Measurements from ENCODE around the gene ANKRD44.

The ANKRD44 gene

GRCh38 chr2:196944570-196944969 is 366.0 kb downstream of the ANKRD44 start:
- Histone ChIP-seq H3K4me3 (ENCODE audit: severe bottlenecking) (no peak overlapping the region), H3K4me1 (ENCODE audit: insufficient read depth, poor library complexity, severe bottlenecking) (no peaks in the 10 kb centered on the region), H3K27me3 (ENCODE audit: insufficient read depth, poor library complexity, severe bottlenecking) (no peaks in the 10 kb centered on the region), H3K9me3 (ENCODE audit: severe bottlenecking) (peaks cover 3% of the 10 kb centered on the region), H3K36me3 (ENCODE audit: low read depth) (no peaks in the 10 kb centered on the region), H3K27ac (ENCODE audit: poor library complexity, severe bottlenecking) (no peak overlapping the region)
- peak; percentile 38; the same call in 1 of the 3 replicates for ATAC-seq (ENCODE audit: low read depth)
- DNase-seq (ENCODE audit: low spot score) = no peak
- TF ChIP-seq CTCF (IDR thresholded peaks at IDR 0.05; ENCODE audit: poor library complexity, severe bottlenecking) = no peak

DNA sequence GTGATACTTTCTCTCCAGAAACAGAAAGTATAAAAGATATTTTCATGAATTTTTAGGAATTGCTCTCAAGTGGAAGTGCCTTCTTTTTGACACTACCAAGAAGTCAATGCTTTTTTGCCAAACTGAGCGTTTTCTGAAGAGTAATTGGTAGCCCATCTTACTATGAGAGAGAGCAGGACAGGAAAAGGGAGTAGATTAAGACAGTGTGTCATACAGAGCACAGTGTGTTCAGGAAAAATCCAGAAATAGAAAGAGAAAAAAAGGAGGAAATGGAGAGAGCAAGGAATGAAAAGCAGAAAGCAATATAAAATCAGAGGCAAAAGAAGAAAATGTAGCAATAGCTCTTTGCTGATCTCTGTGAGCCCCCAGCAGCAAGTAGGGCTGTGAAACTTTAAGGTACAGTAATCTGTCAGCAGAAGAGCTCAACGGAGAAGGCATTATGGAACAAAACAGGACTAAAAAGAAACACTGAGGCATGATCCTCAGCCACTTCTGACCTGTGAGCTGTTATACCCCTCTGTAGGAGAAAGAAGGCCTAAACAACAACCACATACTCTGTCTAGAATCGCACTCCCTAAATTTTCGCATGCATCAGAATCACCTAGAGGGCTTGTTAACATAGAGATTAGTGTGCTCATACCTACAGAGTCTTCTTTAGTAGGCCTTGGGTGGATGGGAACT is 369.0 kb downstream of the ANKRD44 start:
- Histone ChIP-seq H3K9me3 (ENCODE audit: severe bottlenecking) (peaks cover 3% of the 10 kb centered on the region), H3K4me1 (ENCODE audit: insufficient read depth, poor library complexity, severe bottlenecking) (no peaks in the 10 kb centered on the region), H3K4me3 (ENCODE audit: severe bottlenecking) (no peak overlapping the region), H3K27me3 (ENCODE audit: insufficient read depth, poor library complexity, severe bottlenecking) (no peaks in the 10 kb centered on the region), H3K27ac (ENCODE audit: poor library complexity, severe bottlenecking) (no peak overlapping the region), H3K36me3 (ENCODE audit: low read depth) (no peaks in the 10 kb centered on the region)
- ATAC-seq (ENCODE audit: low read depth) (no peak), DNase-seq (ENCODE audit: low spot score) (no peak)
- no peak for TF ChIP-seq CTCF (IDR thresholded peaks at IDR 0.05; ENCODE audit: poor library complexity, severe bottlenecking)

- H3K4me1 ChIP-seq (ENCODE audit: insufficient read depth, poor library complexity, severe bottlenecking) = no peaks in the 10 kb centered on the region
- no peak for TF ChIP-seq CTCF (IDR thresholded peaks at IDR 0.05; ENCODE audit: poor library complexity, severe bottlenecking)
- no peak overlapping the region for H3K27ac ChIP-seq (ENCODE audit: poor library complexity, severe bottlenecking)
- H3K9me3 ChIP-seq (ENCODE audit: severe bottlenecking) = peaks cover 3% of the 10 kb centered on the region
- H3K27me3 ChIP-seq (ENCODE audit: insufficient read depth, poor library complexity, severe bottlenecking) = no peaks in the 10 kb centered on the region
- ATAC-seq (ENCODE audit: low read depth) (peak; percentile 78), DNase-seq (ENCODE audit: low spot score) (no peak)
- H3K4me3 ChIP-seq (ENCODE audit: severe bottlenecking) = no peak overlapping the region
- no peaks in the 10 kb centered on the region for H3K36me3 ChIP-seq (ENCODE audit: low read depth)
These were observed 371.2 kb downstream of the ANKRD44 start for GRCh38 chr2:196939371-196939770.
